Measurements from ENCODE around the gene CERS5. TPM values are rescaled to one million over a fixed set of nuclear protein-coding genes. Genes with fewer than 3 reads are reported as not detected.

CERS5 gene
- total RNA-seq, 1 donor from 2014 or later, result 37.7 TPM

DNA sequence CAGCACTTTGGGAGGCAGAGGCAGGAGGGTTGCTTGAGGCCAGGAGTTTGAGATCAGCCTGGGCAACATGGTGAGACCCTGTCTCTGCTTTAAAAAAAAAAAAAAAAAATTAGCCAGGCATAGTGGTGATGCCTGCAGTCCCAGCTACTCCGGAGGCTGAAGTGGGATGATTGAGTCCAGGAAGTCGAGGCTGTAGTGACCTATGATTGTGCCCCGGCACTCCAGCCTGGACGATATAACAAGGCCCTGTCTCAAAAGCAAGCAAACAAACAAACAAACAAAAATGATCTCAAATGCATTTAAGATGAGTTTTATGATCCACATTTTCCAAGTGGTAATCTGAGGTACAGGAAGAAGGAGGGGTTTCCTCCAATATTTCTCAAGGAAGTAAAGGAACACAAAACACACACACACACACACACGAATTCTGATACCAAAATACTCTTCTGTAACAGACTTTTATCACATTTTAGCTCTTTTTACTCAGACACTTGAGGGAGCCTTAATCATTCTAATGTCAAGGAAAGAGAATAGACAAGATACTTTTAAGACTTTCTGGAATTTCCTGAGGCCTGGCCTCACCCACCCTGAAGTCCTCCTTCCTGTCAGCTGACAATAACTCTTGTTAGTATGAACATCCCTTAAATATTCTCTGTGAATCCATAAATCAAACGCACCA lies 44.4 kb upstream of the CERS5 start:
- ATAC-seq, result no peak
- intact Hi-C loops (cut with DNase I), result no loop called here

DNA sequence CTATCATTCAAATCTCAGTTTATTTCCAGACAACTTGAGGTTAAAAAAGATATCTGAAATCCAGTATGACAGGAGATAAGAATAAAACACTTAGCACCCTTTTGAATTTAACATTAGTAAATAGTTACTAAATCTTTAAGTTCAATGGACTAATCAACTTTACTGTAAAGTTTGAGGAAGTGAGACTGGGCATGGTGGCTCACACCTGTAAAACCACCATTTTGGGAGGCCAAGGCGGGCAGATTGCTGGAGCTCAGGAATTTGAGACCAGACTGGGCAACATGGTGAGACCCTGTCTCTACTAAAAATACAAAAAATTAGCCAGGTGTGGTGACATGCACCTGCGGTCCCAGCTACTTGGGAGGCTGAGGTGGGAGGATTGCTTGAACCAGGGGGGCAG lies 40.3 kb upstream of the CERS5 start:
- peaks cover 8% of the 10 kb centered on the region for H3K4me1 ChIP-seq
- H3K9me3 ChIP-seq, result no peaks in the 10 kb centered on the region
- H3K27me3 ChIP-seq (ENCODE audit: low read depth), result no peaks in the 10 kb centered on the region
- peaks cover 48% of the 10 kb centered on the region for H3K36me3 ChIP-seq
- intact Hi-C loops (cut with DNase I), result no loop called here
- ATAC-seq, result no peak
- H3K27ac ChIP-seq, result no peak overlapping the region
- no peak overlapping the region for H3K4me3 ChIP-seq
- TF ChIP-seq, protein P1, sequence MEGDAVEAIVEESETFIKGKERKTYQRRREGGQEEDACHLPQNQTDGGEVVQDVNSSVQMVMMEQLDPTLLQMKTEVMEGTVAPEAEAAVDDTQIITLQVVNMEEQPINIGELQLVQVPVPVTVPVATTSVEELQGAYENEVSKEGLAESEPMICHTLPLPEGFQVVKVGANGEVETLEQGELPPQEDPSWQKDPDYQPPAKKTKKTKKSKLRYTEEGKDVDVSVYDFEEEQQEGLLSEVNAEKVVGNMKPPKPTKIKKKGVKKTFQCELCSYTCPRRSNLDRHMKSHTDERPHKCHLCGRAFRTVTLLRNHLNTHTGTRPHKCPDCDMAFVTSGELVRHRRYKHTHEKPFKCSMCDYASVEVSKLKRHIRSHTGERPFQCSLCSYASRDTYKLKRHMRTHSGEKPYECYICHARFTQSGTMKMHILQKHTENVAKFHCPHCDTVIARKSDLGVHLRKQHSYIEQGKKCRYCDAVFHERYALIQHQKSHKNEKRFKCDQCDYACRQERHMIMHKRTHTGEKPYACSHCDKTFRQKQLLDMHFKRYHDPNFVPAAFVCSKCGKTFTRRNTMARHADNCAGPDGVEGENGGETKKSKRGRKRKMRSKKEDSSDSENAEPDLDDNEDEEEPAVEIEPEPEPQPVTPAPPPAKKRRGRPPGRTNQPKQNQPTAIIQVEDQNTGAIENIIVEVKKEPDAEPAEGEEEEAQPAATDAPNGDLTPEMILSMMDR (IDR thresholded peaks at IDR 0.05), result no peak
- no peak for DNase-seq

More for the DNA sequence above, 44.4 kb upstream of the CERS5 start:
- H3K9me3 ChIP-seq, result no peaks in the 10 kb centered on the region
- TF ChIP-seq, protein P1 (IDR thresholded peaks at IDR 0.05), result no peak
- no peaks in the 10 kb centered on the region for H3K27me3 ChIP-seq (ENCODE audit: low read depth)
- H3K4me3 ChIP-seq, result no peak overlapping the region
- H3K36me3 ChIP-seq, result peaks cover 20% of the 10 kb centered on the region
- DNase-seq, result no peak
- H3K4me1 ChIP-seq, result peaks cover 18% of the 10 kb centered on the region
- H3K27ac ChIP-seq, result peak overlapping the region; percentile 75

DNA sequence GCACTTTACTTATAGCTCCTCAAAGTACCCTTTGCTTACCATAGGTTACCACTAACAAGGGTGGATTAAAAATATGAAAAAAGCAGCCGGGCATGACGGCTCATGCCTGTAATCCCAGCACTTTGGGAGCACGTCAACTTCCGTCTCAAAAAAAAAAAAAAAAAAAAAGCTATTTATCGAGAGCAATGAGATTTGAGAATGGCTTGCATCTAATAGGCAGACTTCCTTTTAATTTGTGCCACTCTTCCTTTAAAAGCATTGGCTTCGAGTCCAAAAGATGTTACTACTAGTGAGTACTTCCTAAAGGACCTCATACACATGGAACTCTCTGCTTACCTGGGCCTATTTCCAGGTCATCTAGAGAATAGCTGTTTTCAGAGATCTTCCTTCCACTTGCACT lies 38.5 kb upstream of the CERS5 start:
- no peak overlapping the region for H3K4me3 ChIP-seq
- TF ChIP-seq, protein P1 (IDR thresholded peaks at IDR 0.05), result no peak
- intact Hi-C loops (cut with DNase I), result no loop called here
- no peak overlapping the region for H3K27ac ChIP-seq
- no peak for DNase-seq
- H3K4me1 ChIP-seq, result no peaks in the 10 kb centered on the region
- no peak for ATAC-seq
- H3K36me3 ChIP-seq, result peaks cover 66% of the 10 kb centered on the region
- no peaks in the 10 kb centered on the region for H3K27me3 ChIP-seq (ENCODE audit: low read depth)
- no peaks in the 10 kb centered on the region for H3K9me3 ChIP-seq

- Histone ChIP-seq H3K9me3 (no peaks in the 10 kb centered on the region), H3K4me3 (no peak overlapping the region), H3K27ac (no peak overlapping the region), H3K27me3 (ENCODE audit: low read depth) (no peaks in the 10 kb centered on the region), H3K4me1 (no peaks in the 10 kb centered on the region), H3K36me3 (peaks cover 86% of the 10 kb centered on the region)
- no peak for DNase-seq
- ATAC-seq, result no peak
- TF ChIP-seq, protein P1 (IDR thresholded peaks at IDR 0.05), result no peak
- intact Hi-C loops (cut with DNase I), result no loop called here
These were observed 36.5 kb upstream of the CERS5 start for GRCh38 chr12:50203691-50204090.

DNA sequence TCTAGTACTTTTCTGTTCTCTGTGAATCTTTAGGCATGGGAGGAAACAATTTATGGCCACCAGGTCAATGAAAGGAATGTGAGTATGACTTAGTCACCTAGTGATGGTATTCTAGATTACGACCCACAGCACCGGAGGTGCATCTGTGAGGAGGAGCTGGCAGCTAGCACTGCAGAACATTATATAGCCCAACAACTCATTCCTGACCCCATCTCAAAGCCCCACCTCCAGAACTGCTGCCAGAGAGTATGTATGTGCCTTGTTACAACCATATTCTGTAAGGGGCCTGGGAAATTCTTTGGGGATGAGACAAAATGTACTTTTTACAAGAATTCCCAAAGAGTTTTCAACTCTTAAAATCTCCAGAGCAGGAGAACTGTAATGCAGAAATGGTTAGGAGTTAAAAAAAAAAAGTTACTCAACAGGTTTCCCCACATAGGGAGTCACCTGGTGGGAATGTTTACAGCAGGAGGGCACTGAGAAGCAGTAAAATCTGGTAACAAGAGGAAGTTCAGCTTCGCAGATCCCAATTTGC lies 34.9 kb upstream of the CERS5 start:
- DNase-seq, result no peak
- no peak overlapping the region for H3K4me3 ChIP-seq
- peaks cover 98% of the 10 kb centered on the region for H3K36me3 ChIP-seq
- peak; percentile 65 to 75 for ATAC-seq
- TF ChIP-seq, protein P1 (IDR thresholded peaks at IDR 0.05), result no peak
- intact Hi-C loops (cut with DNase I), result no loop called here
- peak overlapping the region; percentile 15 for H3K27ac ChIP-seq
- H3K4me1 ChIP-seq, result no peaks in the 10 kb centered on the region
- H3K27me3 ChIP-seq (ENCODE audit: low read depth), result no peaks in the 10 kb centered on the region
- H3K9me3 ChIP-seq, result no peaks in the 10 kb centered on the region
